OCI-LY1 (cell line): ENCODE results near the gene LAMA3.

Experiments
- EZH2 ChIP-seq: fragments of 200-600 bp; sonication (generic), shearing (Covaris generic); IDR thresholded peaks from 2 replicates; pipeline ENCODE4 v1.8.0; 2017; ENCODE audit warnings: borderline replicate concordance, mixed run types, mild to moderate bottlenecking, antibody characterized with exemption, low read length, moderate library complexity, mixed read lengths
- TF ChIP-seq, protein P1 (sequence below): fragments of 200-600 bp; sonication (generic), shearing (Covaris generic); IDR thresholded peaks from 2 replicates; pipeline ENCODE4 v1.5.1; 2017; ENCODE audit warnings: mild to moderate bottlenecking, antibody characterized with exemption, low read length, moderate library complexity, mixed read lengths

GRCh38 chr18:23730857-23731256 lies 41.6 kb downstream of the LAMA3 start:
- TF ChIP-seq, protein P1, sequence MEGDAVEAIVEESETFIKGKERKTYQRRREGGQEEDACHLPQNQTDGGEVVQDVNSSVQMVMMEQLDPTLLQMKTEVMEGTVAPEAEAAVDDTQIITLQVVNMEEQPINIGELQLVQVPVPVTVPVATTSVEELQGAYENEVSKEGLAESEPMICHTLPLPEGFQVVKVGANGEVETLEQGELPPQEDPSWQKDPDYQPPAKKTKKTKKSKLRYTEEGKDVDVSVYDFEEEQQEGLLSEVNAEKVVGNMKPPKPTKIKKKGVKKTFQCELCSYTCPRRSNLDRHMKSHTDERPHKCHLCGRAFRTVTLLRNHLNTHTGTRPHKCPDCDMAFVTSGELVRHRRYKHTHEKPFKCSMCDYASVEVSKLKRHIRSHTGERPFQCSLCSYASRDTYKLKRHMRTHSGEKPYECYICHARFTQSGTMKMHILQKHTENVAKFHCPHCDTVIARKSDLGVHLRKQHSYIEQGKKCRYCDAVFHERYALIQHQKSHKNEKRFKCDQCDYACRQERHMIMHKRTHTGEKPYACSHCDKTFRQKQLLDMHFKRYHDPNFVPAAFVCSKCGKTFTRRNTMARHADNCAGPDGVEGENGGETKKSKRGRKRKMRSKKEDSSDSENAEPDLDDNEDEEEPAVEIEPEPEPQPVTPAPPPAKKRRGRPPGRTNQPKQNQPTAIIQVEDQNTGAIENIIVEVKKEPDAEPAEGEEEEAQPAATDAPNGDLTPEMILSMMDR = no peak
- TF ChIP-seq EZH2 = no peak
